PC-3 (cell line): ENCODE measurements around the gene CD101. TPM values are rescaled to one million over a fixed set of nuclear protein-coding genes. Genes with fewer than 3 reads are reported as not detected.

ENCODE experiments used
- ATAC-seq: fragments of 200-7000 bp; cut with Tn5 transposase; 2 replicates; pipeline ENCODE4 v1.9.1; 2020; ENCODE audit warnings: mild to moderate bottlenecking, moderate library complexity
- BruUV-seq: library from RNA; stranded (reverse); fragments of 400-500 nt; replicated peaks from 2 replicates; lab custom pipeline; 2021; lab: Mats Ljungman, UMichigan
- CTCF ChIA-PET: fragments of 300-600 bp; sonication (Branson Sonifier 250); formaldehyde crosslinking; loops from one replicate; lab custom pipeline; 2022; ENCODE audit warnings: antibody characterized with exemption; lab: Charles Lee
- POLR2A ChIA-PET: fragments of 300-600 bp; sonication (Branson Sonifier 250); formaldehyde crosslinking; loops from one replicate; lab custom pipeline; 2022; ENCODE audit warnings: antibody characterized with exemption; ENCODE audit not compliant: unreplicated experiment; lab: Charles Lee
- DNase-seq: peaks from one replicate; pipeline ENCODE4 v3.0.0-alpha.2; 2015
- H2AFZ ChIP-seq: fragments of 300-600 bp; sonication (generic); 2 replicates; pipeline ENCODE4 v1.6.0; 2016; ENCODE audit warnings: antibody characterized with exemption, low read length
- H3F3A ChIP-seq: fragments of 300-600 bp; sonication (generic); one replicate; pipeline ENCODE4 v1.6.0; 2017; ENCODE audit warnings: antibody characterized with exemption, low read length, control low read depth, mild to moderate bottlenecking; ENCODE audit not compliant: unreplicated experiment
- H3K27ac ChIP-seq: fragments of 300-600 bp; sonication (generic); 2 replicates; pipeline ENCODE4 v1.5.1; 2016; ENCODE audit warnings: mild to moderate bottlenecking, low read length
- H3K27me3 ChIP-seq: fragments of 300-600 bp; sonication (generic); 2 replicates; pipeline ENCODE4 v1.6.1; 2016; ENCODE audit warnings: low read length, mixed read lengths
- H3K36me3 ChIP-seq: fragments of 300-600 bp; sonication (generic); 2 replicates; pipeline ENCODE4 v1.6.1; 2016; ENCODE audit warnings: low read depth, mixed run types, low read length, mixed read lengths
- H3K4me1 ChIP-seq: fragments of 300-600 bp; sonication (generic); 2 replicates; pipeline ENCODE4 v1.5.1; 2016; ENCODE audit warnings: low read length; ENCODE audit not compliant: insufficient read depth
- H3K4me2 ChIP-seq: fragments of 300-600 bp; sonication (generic); 2 replicates; pipeline ENCODE4 v1.6.0; 2016; ENCODE audit warnings: low read length
- H3K4me3 ChIP-seq: fragments of 300-600 bp; sonication (generic); 2 replicates; pipeline ENCODE4 v1.5.1; 2016; ENCODE audit warnings: mild to moderate bottlenecking, low read length, mixed read lengths
- H3K79me2 ChIP-seq: fragments of 300-600 bp; sonication (generic); 2 replicates; pipeline ENCODE4 v1.6.1; 2017; ENCODE audit warnings: low read length, mixed read lengths
- H3K9ac ChIP-seq: fragments of 300-600 bp; sonication (generic); 2 replicates; pipeline ENCODE4 v1.6.0; 2016; ENCODE audit warnings: mild to moderate bottlenecking, low read length
- H3K9me2 ChIP-seq: fragments of 300-600 bp; sonication (generic); replicated peaks from 2 replicates; pipeline ENCODE4 v1.6.1; 2016; ENCODE audit warnings: mixed run types, low read length, mixed read lengths
- H3K9me3 ChIP-seq: fragments of 300-600 bp; sonication (generic); 2 replicates; pipeline ENCODE4 v1.6.1; 2016; ENCODE audit warnings: low read length, mixed read lengths
- H4K20me1 ChIP-seq: fragments of 300-600 bp; sonication (generic); 2 replicates; pipeline ENCODE4 v1.6.1; 2016; ENCODE audit warnings: low read length, mixed read lengths
- CTCF ChIP-seq: fragments of 300-600 bp; sonication (generic); conservative IDR thresholded peaks from 2 replicates; pipeline ENCODE4 v1.5.1; 2017; ENCODE audit warnings: antibody characterized with exemption, low read depth, mild to moderate bottlenecking, low read length
- EZH2 ChIP-seq: fragments of 300-600 bp; sonication (generic); IDR thresholded peaks from one replicate; pipeline ENCODE4 v1.6.1; 2017; ENCODE audit warnings: antibody characterized with exemption, mild to moderate bottlenecking, low read length; ENCODE audit not compliant: unreplicated experiment
- EZH2phosphoT487 ChIP-seq: fragments of 300-600 bp; sonication (generic); IDR thresholded peaks from 2 replicates; pipeline ENCODE4 v1.6.1; 2018; ENCODE audit warnings: mild to moderate bottlenecking, antibody characterized with exemption, low read length, borderline replicate concordance
- intact Hi-C: fragments of 100-400 bp; cut with micrococcal nuclease; formaldehyde crosslinking; loops from 2 replicates; pipeline ENCODE4 v1.9.0; 2023
- total RNA-seq: library from RNA; depleted of rRNA; stranded (reverse); fragments of >200 nt; gene quantifications from 2 replicates; pipeline ENCODE4 v1.2.3, GENCODE V29; 2014

Gene CD101
- total RNA-seq, 1 experiment from 2014 or later = 0.36 TPM

GRCh38 chr1:116981521-116982037 is 20.0 kb upstream of the CD101 start:
- DNase-seq = no peak
- Histone ChIP-seq H3K4me1 (no peaks in the 10 kb centered on the region), H3K9me3 (no peaks in the 10 kb centered on the region), H3K79me2 (no peaks in the 10 kb centered on the region), H3F3A (no peaks in the 10 kb centered on the region), H3K27me3 (no peaks in the 10 kb centered on the region), H3K9me2 (no peaks in the 10 kb centered on the region), H3K4me2 (no peak overlapping the region), H2AFZ (no peak overlapping the region), H3K4me3 (no peak overlapping the region), H3K36me3 (peaks cover 4% of the 10 kb centered on the region; the same call in 1 of the 2 replicates), H3K9ac (no peak overlapping the region), H3K27ac (no peak overlapping the region), H4K20me1 (no peaks in the 10 kb centered on the region)
- BruUV-seq = no TSS peak
- CTCF ChIA-PET = no interaction called here
- intact Hi-C loops = no loop called here
- no peak for ATAC-seq
- TF ChIP-seq CTCF (no peak), EZH2 (no peak), EZH2phosphoT487 (no peak)
- POLR2A ChIA-PET = no interaction called here

- Histone ChIP-seq H2AFZ (no peak overlapping the region), H3K9me2 (no peaks in the 10 kb centered on the region), H3K9ac (no peak overlapping the region), H3K4me2 (no peak overlapping the region), H3F3A (no peaks in the 10 kb centered on the region), H3K27ac (no peak overlapping the region), H3K79me2 (no peaks in the 10 kb centered on the region), H3K4me1 (no peaks in the 10 kb centered on the region), H3K27me3 (no peaks in the 10 kb centered on the region), H4K20me1 (no peaks in the 10 kb centered on the region), H3K9me3 (no peaks in the 10 kb centered on the region), H3K36me3 (peaks cover 4% of the 10 kb centered on the region; the same call in 1 of the 2 replicates), H3K4me3 (no peak overlapping the region)
- DNase-seq (no peak), ATAC-seq (no peak)
- CTCF ChIA-PET = no interaction called here
- no peak for TF ChIP-seq EZH2
- no peak for TF ChIP-seq CTCF
- no peak for TF ChIP-seq EZH2phosphoT487
- BruUV-seq = no TSS peak
- POLR2A ChIA-PET = no interaction called here
- intact Hi-C loops = no loop called here
Measured at GRCh38 chr1:116982319-116983004, 19.1 kb upstream of the CD101 start.

GRCh38 chr1:116983112-116983511 is 18.4 kb upstream of the CD101 start:
- POLR2A ChIA-PET = no interaction called here
- H3K27ac ChIP-seq = no peak overlapping the region
- H2AFZ ChIP-seq = no peak overlapping the region
- H4K20me1 ChIP-seq = no peaks in the 10 kb centered on the region
- no peaks in the 10 kb centered on the region for H3K27me3 ChIP-seq
- BruUV-seq = no TSS peak
- no peak overlapping the region for H3K4me2 ChIP-seq
- H3K4me3 ChIP-seq = no peak overlapping the region
- peaks cover 4% of the 10 kb centered on the region; the same call in 1 of the 2 replicates for H3K36me3 ChIP-seq
- no peaks in the 10 kb centered on the region for H3F3A ChIP-seq
- DNase-seq = no peak
- no peaks in the 10 kb centered on the region for H3K9me3 ChIP-seq
- no peak overlapping the region for H3K9ac ChIP-seq
- H3K9me2 ChIP-seq = no peaks in the 10 kb centered on the region
- intact Hi-C loops = no loop called here
- no peaks in the 10 kb centered on the region for H3K79me2 ChIP-seq
- no peaks in the 10 kb centered on the region for H3K4me1 ChIP-seq
- TF ChIP-seq CTCF = no peak
- no peak for TF ChIP-seq EZH2phosphoT487
- TF ChIP-seq EZH2 = no peak
- CTCF ChIA-PET = no interaction called here
- ATAC-seq = no peak
